Measurements from ENCODE around the gene KIF21A. TPM values are rescaled to one million over a fixed set of nuclear protein-coding genes. Genes with fewer than 3 reads are reported as not detected.

KIF21A gene
- total RNA-seq, 2 donors from 2014 or later = 3.8 to 21.9 TPM

DNA sequence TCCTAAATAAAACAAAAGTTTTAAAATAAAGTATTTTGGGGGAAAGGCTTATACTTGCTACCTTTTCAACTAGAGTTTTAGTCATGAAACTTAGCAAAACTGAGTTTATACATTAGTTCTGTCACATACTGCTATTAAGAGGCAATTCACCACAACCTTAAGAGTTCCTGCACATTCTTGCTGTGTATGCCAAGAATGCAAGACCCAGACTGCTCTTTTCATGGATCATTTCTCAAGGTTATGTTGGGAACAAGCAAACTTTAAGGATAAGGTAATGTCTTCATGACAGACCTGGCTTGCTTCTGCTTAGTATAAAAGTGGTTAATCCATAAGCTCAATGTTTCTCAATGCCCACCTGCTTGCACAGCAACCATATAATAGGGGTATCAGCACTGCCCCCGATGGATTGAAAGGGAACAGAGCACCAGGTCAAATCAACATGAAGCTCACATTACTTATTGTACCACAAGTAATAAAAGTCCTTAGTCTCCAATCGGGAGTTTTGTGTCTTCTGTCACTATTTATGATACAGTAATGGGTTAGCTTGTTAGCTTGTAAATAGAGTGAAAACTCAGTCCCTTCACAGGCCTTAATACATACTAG, 67.6 kb downstream of the KIF21A start:
- Histone ChIP-seq H3K4me1 (ENCODE audit: control insufficient read depth in 1 of 2, low read depth in 2 of 2) (no peaks in the 10 kb centered on the region), H3K27me3 (replicated peaks; ENCODE audit: insufficient read depth) (no peaks in the 10 kb centered on the region), H3K36me3 (no peaks in the 10 kb centered on the region), H3K4me3 (no peak overlapping the region), H3K9me3 (no peaks in the 10 kb centered on the region), H3K27ac (no peak overlapping the region)
- ATAC-seq (ENCODE audit: insufficient number of reproducible peaks, low FRiP score, low read depth) = no peak
- no peak for DNase-seq (ENCODE audit: low spot score)
- TF ChIP-seq, protein P1, sequence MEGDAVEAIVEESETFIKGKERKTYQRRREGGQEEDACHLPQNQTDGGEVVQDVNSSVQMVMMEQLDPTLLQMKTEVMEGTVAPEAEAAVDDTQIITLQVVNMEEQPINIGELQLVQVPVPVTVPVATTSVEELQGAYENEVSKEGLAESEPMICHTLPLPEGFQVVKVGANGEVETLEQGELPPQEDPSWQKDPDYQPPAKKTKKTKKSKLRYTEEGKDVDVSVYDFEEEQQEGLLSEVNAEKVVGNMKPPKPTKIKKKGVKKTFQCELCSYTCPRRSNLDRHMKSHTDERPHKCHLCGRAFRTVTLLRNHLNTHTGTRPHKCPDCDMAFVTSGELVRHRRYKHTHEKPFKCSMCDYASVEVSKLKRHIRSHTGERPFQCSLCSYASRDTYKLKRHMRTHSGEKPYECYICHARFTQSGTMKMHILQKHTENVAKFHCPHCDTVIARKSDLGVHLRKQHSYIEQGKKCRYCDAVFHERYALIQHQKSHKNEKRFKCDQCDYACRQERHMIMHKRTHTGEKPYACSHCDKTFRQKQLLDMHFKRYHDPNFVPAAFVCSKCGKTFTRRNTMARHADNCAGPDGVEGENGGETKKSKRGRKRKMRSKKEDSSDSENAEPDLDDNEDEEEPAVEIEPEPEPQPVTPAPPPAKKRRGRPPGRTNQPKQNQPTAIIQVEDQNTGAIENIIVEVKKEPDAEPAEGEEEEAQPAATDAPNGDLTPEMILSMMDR (IDR thresholded peaks at IDR 0.05) = no peak

DNA sequence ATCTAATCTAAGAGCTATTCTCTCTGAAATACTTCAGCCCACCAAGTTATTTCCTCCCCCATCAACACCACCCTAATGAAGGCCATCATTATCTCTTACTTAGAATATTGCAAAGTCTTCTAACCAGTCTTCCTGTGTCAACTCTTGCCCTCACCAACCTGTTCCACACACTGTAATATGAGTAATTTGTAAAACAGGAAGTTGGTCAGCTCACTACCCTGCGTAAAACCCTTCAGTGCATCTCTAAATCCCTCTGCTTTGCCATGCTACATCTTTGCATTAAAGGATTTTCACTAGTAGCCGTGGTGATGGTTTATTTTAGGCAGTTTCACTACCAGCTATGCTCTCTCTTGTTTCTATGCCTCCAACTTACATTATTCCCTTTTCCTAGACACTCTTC, 70.0 kb downstream of the KIF21A start:
- TF ChIP-seq, protein P1 (IDR thresholded peaks at IDR 0.05) = no peak
- ATAC-seq (ENCODE audit: insufficient number of reproducible peaks, low FRiP score, low read depth) = no peak

DNA sequence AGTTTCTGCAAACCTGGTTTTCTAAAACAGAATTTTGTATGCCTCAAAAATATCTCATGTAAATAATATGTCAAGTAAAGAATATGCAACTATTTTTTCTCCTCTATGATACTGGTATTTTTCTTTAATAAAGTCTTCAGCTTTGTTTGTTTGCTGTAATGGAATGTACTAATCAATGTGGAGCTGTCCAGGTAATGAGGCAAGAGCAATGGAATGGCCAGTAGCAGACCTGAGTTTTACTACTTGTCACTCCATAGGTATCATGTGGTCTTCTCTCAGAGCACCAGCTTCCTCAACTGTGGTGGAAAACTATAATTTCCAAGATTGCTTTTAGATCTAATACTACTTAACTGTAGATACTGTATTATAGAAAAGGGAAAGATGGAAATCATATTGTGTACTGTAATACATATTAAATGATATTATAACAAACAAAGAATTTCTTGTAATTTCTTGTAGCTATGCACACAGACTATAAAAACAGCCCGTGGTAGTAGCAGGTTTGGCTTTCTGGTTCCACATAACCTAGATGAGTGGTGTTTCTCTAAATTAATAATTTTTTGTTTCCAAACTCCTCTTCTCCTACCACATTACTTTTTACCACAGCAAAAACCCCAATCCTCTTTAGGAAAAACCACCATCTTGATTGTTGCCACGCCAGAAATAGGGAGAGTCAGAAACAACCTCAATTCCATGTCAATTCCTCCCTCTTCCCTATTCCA, 70.6 kb downstream of the KIF21A start:
- no peak for DNase-seq (ENCODE audit: low spot score)
- Histone ChIP-seq H3K4me3 (no peak overlapping the region), H3K36me3 (no peaks in the 10 kb centered on the region), H3K4me1 (ENCODE audit: control insufficient read depth in 1 of 2, low read depth in 2 of 2) (no peaks in the 10 kb centered on the region), H3K9me3 (no peaks in the 10 kb centered on the region), H3K27ac (no peak overlapping the region), H3K27me3 (replicated peaks; ENCODE audit: insufficient read depth) (no peaks in the 10 kb centered on the region)
- TF ChIP-seq, protein P1 (IDR thresholded peaks at IDR 0.05) = no peak
- no peak for ATAC-seq (ENCODE audit: insufficient number of reproducible peaks, low FRiP score, low read depth)

More for the DNA sequence above, 70.0 kb downstream of the KIF21A start:
- DNase-seq (ENCODE audit: low spot score) = no peak
- no peak overlapping the region for H3K4me3 ChIP-seq
- no peaks in the 10 kb centered on the region for H3K4me1 ChIP-seq (ENCODE audit: control insufficient read depth in 1 of 2, low read depth in 2 of 2)
- no peak overlapping the region for H3K27ac ChIP-seq
- H3K27me3 ChIP-seq (replicated peaks; ENCODE audit: insufficient read depth) = no peaks in the 10 kb centered on the region
- H3K36me3 ChIP-seq = no peaks in the 10 kb centered on the region
- H3K9me3 ChIP-seq = no peaks in the 10 kb centered on the region

DNA sequence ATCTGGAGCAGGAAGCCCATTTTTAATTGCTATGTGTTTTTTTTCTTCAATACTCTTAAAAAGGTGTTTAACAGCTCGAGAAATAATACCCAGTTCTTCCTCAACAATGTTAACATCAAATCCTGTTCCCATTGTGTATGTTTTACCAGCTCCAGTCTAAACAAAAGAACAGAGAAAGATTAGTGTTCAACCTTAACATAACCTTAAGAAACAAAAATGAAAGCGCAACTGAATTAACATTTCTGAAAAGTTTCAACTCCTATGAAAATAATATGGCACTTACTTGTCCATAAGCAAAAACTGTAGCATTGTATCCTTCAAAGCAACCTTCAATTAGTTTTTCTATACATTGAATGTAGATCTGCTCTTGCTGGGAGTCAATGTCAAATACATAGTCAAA, 73.2 kb downstream of the KIF21A start:
- DNase-seq (ENCODE audit: low spot score) (no peak), ATAC-seq (ENCODE audit: insufficient number of reproducible peaks, low FRiP score, low read depth) (no peak)
- Histone ChIP-seq H3K36me3 (no peaks in the 10 kb centered on the region), H3K27ac (no peak overlapping the region), H3K9me3 (no peaks in the 10 kb centered on the region), H3K27me3 (replicated peaks; ENCODE audit: insufficient read depth) (no peaks in the 10 kb centered on the region), H3K4me3 (no peak overlapping the region), H3K4me1 (ENCODE audit: control insufficient read depth in 1 of 2, low read depth in 2 of 2) (no peaks in the 10 kb centered on the region)
- TF ChIP-seq, protein P1 (IDR thresholded peaks at IDR 0.05) = no peak

DNA sequence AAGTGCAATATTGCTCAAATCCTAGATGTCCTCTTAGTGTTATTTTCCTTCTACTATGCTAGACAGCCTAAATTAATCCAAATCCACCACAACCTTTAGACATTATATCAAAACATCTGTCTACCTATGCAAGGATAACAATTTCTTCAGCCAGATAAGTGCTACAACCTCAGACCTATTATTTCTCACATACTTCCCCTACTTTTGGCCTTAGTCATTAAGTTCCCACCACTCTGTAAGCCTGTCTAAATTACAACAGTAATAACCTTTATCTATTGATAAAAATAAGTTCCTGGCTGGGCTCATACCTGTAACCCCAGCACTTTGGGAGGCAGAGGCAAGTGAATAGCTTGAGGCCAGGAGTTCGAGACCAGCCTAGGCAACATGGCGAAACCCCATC, 74.0 kb downstream of the KIF21A start:
- Histone ChIP-seq H3K4me1 (ENCODE audit: control insufficient read depth in 1 of 2, low read depth in 2 of 2) (no peaks in the 10 kb centered on the region), H3K27ac (no peak overlapping the region), H3K9me3 (no peaks in the 10 kb centered on the region), H3K27me3 (replicated peaks; ENCODE audit: insufficient read depth) (no peaks in the 10 kb centered on the region), H3K36me3 (no peaks in the 10 kb centered on the region), H3K4me3 (no peak overlapping the region)
- TF ChIP-seq, protein P1 (IDR thresholded peaks at IDR 0.05) = no peak
- ATAC-seq (ENCODE audit: insufficient number of reproducible peaks, low FRiP score, low read depth) (no peak), DNase-seq (ENCODE audit: low spot score) (no peak)
